IMR-90 (cell line): ENCODE data around the gene ABR.

Experiments
- CEBPB ChIP-seq: IDR thresholded peaks from 2 replicates; pipeline ENCODE4 v1.6.1; 2012; ENCODE audit warnings: low read depth, low read length, improper control_type of control experiment
- MXI1 ChIP-seq: IDR thresholded peaks from 2 replicates; pipeline ENCODE4 v1.6.1; 2012; ENCODE audit warnings: low read depth, mild to moderate bottlenecking, low read length, moderate library complexity, borderline replicate concordance
- NFE2L2 ChIP-seq: fragments of 150-350 bp; IDR thresholded peaks from 2 replicates; pipeline ENCODE4 v1.6.1; 2016; ENCODE audit warnings: low read depth, mild to moderate bottlenecking, low read length
- POLR2A ChIP-seq: IDR thresholded peaks from 2 replicates; pipeline ENCODE4 v1.6.1; 2012; ENCODE audit warnings: mild to moderate bottlenecking, low read depth, low read length
- RFX5 ChIP-seq: IDR thresholded peaks from 2 replicates; pipeline ENCODE4 v1.8.0; 2012; ENCODE audit warnings: low read depth, mild to moderate bottlenecking, low read length, moderate library complexity
- TF ChIP-seq, protein P1 (sequence below): conservative IDR thresholded peaks from 2 replicates; pipeline ENCODE4 v1.5.1; 2012; ENCODE audit warnings: mild to moderate bottlenecking, low read depth, low read length, improper control_type of control experiment

DNA sequence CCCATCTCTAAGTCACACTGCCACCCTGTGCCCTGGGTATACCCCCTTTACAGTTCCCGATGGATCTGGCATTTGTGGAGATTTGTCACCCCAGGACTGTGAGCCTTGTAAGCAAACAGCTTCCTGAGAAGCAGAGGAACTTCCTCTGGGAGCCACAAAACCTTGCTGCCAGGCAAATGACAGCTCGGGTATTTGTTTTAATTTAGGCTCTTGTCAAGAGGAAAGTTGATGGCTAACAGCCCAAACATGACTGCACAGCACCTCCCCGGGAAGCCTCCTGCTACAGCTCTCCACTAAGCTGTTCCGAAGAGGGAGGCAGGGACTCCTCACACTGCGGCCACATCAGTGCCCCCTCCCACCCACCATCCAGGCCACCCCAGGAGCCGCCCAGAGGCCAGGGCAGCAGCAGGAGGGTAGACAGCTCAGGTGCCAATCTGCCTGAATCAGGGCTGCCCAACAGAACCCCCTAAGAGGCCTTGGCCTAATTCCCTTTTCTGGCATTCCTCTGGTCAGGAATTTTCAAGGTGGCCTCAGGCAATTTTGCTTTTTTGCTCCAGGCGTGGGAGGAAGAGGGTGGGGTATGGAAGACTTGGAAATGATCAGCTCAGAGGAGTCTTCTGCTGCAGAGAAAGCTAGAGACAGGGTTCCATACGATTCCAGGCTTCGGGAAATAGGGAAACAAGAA lies 2.6 kb downstream of the ABR start:
- TF ChIP-seq, protein P1, sequence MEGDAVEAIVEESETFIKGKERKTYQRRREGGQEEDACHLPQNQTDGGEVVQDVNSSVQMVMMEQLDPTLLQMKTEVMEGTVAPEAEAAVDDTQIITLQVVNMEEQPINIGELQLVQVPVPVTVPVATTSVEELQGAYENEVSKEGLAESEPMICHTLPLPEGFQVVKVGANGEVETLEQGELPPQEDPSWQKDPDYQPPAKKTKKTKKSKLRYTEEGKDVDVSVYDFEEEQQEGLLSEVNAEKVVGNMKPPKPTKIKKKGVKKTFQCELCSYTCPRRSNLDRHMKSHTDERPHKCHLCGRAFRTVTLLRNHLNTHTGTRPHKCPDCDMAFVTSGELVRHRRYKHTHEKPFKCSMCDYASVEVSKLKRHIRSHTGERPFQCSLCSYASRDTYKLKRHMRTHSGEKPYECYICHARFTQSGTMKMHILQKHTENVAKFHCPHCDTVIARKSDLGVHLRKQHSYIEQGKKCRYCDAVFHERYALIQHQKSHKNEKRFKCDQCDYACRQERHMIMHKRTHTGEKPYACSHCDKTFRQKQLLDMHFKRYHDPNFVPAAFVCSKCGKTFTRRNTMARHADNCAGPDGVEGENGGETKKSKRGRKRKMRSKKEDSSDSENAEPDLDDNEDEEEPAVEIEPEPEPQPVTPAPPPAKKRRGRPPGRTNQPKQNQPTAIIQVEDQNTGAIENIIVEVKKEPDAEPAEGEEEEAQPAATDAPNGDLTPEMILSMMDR, result no peak
- TF ChIP-seq NFE2L2, result no peak
- TF ChIP-seq RFX5, result no peak
- no peak for TF ChIP-seq CEBPB
- no peak for TF ChIP-seq MXI1
- TF ChIP-seq POLR2A, result no peak
